K562 (cell line): ENCODE measurements around the gene ARFGAP3. TPM values are rescaled to one million over a fixed set of nuclear protein-coding genes. Genes with fewer than 3 reads are reported as not detected.

ENCODE experiments used
- ATAC-seq: fragments of 200-7000 bp; cut with Tn5 transposase; 3 replicates; pipeline ENCODE4 v1.9.1; 2020; ENCODE audit warnings: moderate library complexity
- BruUV-seq: library from RNA; stranded (reverse); fragments of 400-500 nt; replicated peaks from 2 replicates; lab custom pipeline; 2021; lab: Mats Ljungman, UMichigan
- CTCF ChIA-PET: fragments of 300-600 bp; formaldehyde crosslinking; extraction: SDS; loops from one replicate; lab custom pipeline; 2021; ENCODE audit warnings: low intra/inter-chr PET ratio; lab: Yijun Ruan, JAX
- POLR2A ChIA-PET: fragments of 300-600, 350-650 bp; sonication (Branson Sonifier 250); formaldehyde crosslinking; extraction: SDS; loops from one replicate; lab custom pipeline; 2021; ENCODE audit warnings: antibody characterized with exemption, inconsistent platforms; lab: Yijun Ruan, JAX
- DNase-seq, 4 experiments: peaks; one replicate each; pipeline versions ENCODE4 v3.0.0 to v3.0.0-alpha.2; 2011 to 2018; ENCODE audit warnings: low spot score in 3 of 4, mixed read lengths in 3 of 4; ENCODE audit errors: extremely low read depth in 1 of 4
- FAIRE-seq: peaks from 2 replicates; lab custom pipeline; 2011; peaks lifted over from hg19 to GRCh38; lab: Jason Lieb, UNC
- H2AFZ ChIP-seq: 2 replicates; pipeline ENCODE4 v1.6.0; 2011; ENCODE audit warnings: low read depth, low read length, control low read depth, inconsistent platforms
- H3K27ac ChIP-seq: fragments of 200-600 bp; 3 replicates; pipeline ENCODE4 v1.8.0; 2011; ENCODE audit warnings: low read depth, mild to moderate bottlenecking, control low read depth, inconsistent platforms, low read length, moderate library complexity, mixed read lengths; ENCODE audit errors: extremely low read depth
- H3K27me3 ChIP-seq, 2 experiments: fragments of 300-600 bp in 1 of 2; 2 replicates in 1 of 2; 3 replicates in 1 of 2; pipeline versions ENCODE4 v1.6.0 to v1.8.0; 2011; ENCODE audit warnings: inconsistent platforms in 2 of 2, low read length in 2 of 2, mild to moderate bottlenecking in 1 of 2, mixed read lengths in 1 of 2, moderate library complexity in 1 of 2; ENCODE audit not compliant: control insufficient read depth in 2 of 2, insufficient read depth in 2 of 2
- H3K36me3 ChIP-seq: fragments of 300-600 bp; 3 replicates; pipeline ENCODE4 v1.8.0; 2011; ENCODE audit warnings: mild to moderate bottlenecking, low read length, inconsistent platforms; ENCODE audit not compliant: control insufficient read depth, insufficient read depth
- H3K4me1 ChIP-seq, 2 experiments: fragments of 200-600 bp in 1 of 2; replicated peaks in 1 of 2; 2 replicates in 1 of 2; 3 replicates in 1 of 2; pipeline versions ENCODE4 v1.5.1 to v1.8.0; 2011; ENCODE audit warnings: inconsistent platforms in 2 of 2, low read length in 2 of 2, mild to moderate bottlenecking in 1 of 2, mixed read lengths in 1 of 2, moderate library complexity in 1 of 2; ENCODE audit not compliant: control insufficient read depth in 2 of 2, insufficient read depth in 2 of 2
- H3K4me2 ChIP-seq: 2 replicates; pipeline ENCODE4 v1.6.1; 2011; ENCODE audit warnings: low read length, control low read depth, inconsistent platforms, mixed read lengths; ENCODE audit not compliant: insufficient read depth
- H3K4me3 ChIP-seq: fragments of 200-600 bp; sonication (generic), shearing (Covaris generic); 2 replicates; pipeline ENCODE4 v1.5.1; 2016; ENCODE audit warnings: control low read depth, inconsistent platforms
- H3K79me2 ChIP-seq: fragments of 200-600 bp; 3 replicates; pipeline ENCODE4 v1.8.0; 2011; ENCODE audit warnings: low read length, inconsistent platforms; ENCODE audit not compliant: control insufficient read depth, insufficient read depth
- H3K9ac ChIP-seq, 2 experiments: 2 replicates each; pipeline versions ENCODE4 v1.6.0 to v1.6.1; 2011; ENCODE audit warnings: low read depth in 2 of 2, low read length in 2 of 2, control low read depth in 1 of 2, inconsistent platforms in 1 of 2, mild to moderate bottlenecking in 1 of 2, mixed read lengths in 1 of 2; ENCODE audit not compliant: insufficient read depth in 1 of 2
- H3K9me1 ChIP-seq: one replicate; pipeline ENCODE4 v1.6.0; 2011; ENCODE audit warnings: inconsistent platforms, mild to moderate bottlenecking, low read length, moderate library complexity; ENCODE audit not compliant: control insufficient read depth, insufficient read depth
- H3K9me3 ChIP-seq: replicated peaks from 2 replicates; pipeline ENCODE4 v1.5.1; 2011; ENCODE audit warnings: low read depth, low read length, inconsistent platforms; ENCODE audit not compliant: control insufficient read depth, insufficient read depth
- H4K20me1 ChIP-seq: replicated peaks from 2 replicates; pipeline ENCODE4 v1.6.1; 2011; ENCODE audit warnings: low read length, inconsistent platforms, mixed read lengths; ENCODE audit not compliant: control insufficient read depth, insufficient read depth
- FUS ChIP-seq: fragments of 200-400 bp; formaldehyde crosslinking; optimal IDR thresholded peaks from 2 replicates; pipeline ENCODE3; 2017; ENCODE audit warnings: low read depth, low read length
- MEF2D ChIP-seq: conservative IDR thresholded peaks from 2 replicates; pipeline ENCODE4 v1.6.1; 2016; ENCODE audit warnings: low read depth, missing genetic modification characterization, missing compliant biosample characterization
- SMARCC2 ChIP-seq: fragments of 450-650 bp; IDR thresholded peaks from 2 replicates; pipeline ENCODE4 v1.6.1; 2017; ENCODE audit warnings: antibody characterized with exemption, moderate library complexity, mild to moderate bottlenecking, low read depth
- SRSF7 ChIP-seq: fragments of 200-400 bp; formaldehyde crosslinking; optimal IDR thresholded peaks from 2 replicates; pipeline ENCODE3; 2017; ENCODE audit warnings: mild to moderate bottlenecking, low read depth, low read length
- XRCC3 ChIP-seq: fragments of 450-650 bp; IDR thresholded peaks from 2 replicates; pipeline ENCODE4 v1.6.1; 2017; ENCODE audit warnings: mild to moderate bottlenecking, moderate library complexity
- ZNF174 ChIP-seq: fragments of 250-450 bp; sonication (Bioruptor Pico); IDR thresholded peaks from 2 replicates; pipeline ENCODE4 v1.4.0; 2020; ENCODE audit warnings: mild to moderate bottlenecking
- ZNF212 ChIP-seq: fragments of 450-650 bp; formaldehyde crosslinking; IDR thresholded peaks from 2 replicates; pipeline ENCODE4 v1.4.0; 2020; ENCODE audit warnings: mild to moderate bottlenecking
- ZNF79 ChIP-seq: fragments of 250-450 bp; sonication (Bioruptor Pico); IDR thresholded peaks from 2 replicates; pipeline ENCODE4 v1.4.0; 2020; ENCODE audit warnings: low read depth, mild to moderate bottlenecking, moderate library complexity
- WGBS: fragments of 100-300 bp; shearing (Covaris generic); methylation state at CpG from one replicate; pipeline ENCODE4 v1.1.6; 2016; ENCODE audit warnings: low coverage, mixed read lengths; ENCODE audit not compliant: insufficient coverage; ENCODE audit errors: missing lambda C conversion rate; 5-methylcytosine and 5-hydroxymethylcytosine counted together
- in situ Hi-C: fragments of 300-500 bp; cut with MboI; formaldehyde crosslinking; loops from 4 replicates; pipeline ENCODE4 v1.15.0; 2018; ENCODE audit warnings: inconsistent platforms, mixed read lengths
- intact Hi-C: fragments of 100-400 bp; cut with micrococcal nuclease; formaldehyde crosslinking; loops from 2 replicates; pipeline ENCODE4 v1.14.2; 2022
- polyA plus RNA-seq, 8 experiments: library from polyadenylated mRNA; depleted of rRNA in 4 of 8; stranded (reverse) in 5 of 8; unstranded in 3 of 8; fragments of >200 nt; fragmentation: Nextera tagmentation in 2 of 8; fragmentation: Illumina TruSeq in 1 of 8; extraction: Ambion mirVana in 2 of 8; extraction: Trizol in 1 of 8; gene quantifications; 2 replicates each; pipeline versions ENCODE4 v1.2.1 to v1.2.3, GENCODE V29; 2011 to 2014; ENCODE audit warnings: inconsistent platforms in 1 of 8, missing spikeins in 1 of 8
- total RNA-seq, 7 experiments: library from RNA; depleted of rRNA in 6 of 7; stranded (reverse); fragments of >200 nt in 6 of 7; fragmentation: Illumina TruSeq in 2 of 7; extraction: Trizol in 2 of 7; gene quantifications; 2 replicates each; pipeline versions ENCODE4 v1.2.1 to v1.2.3, GENCODE V29; 2011 to 2021; ENCODE audit warnings: low replicate concordance in 1 of 7
- TF ChIP-seq, protein P1 (sequence below): fragments of 200-800 bp; sonication (Bioruptor generic); IDR thresholded peaks from 2 replicates; pipeline ENCODE4 v1.6.1; 2017; ENCODE audit warnings: missing genetic modification characterization, missing compliant biosample characterization
- TF ChIP-seq, protein P2 (sequence below): fragments of 200-800 bp; sonication (Bioruptor generic); IDR thresholded peaks from 2 replicates; pipeline ENCODE4 v1.6.1; 2016; ENCODE audit warnings: missing genetic modification characterization, missing compliant biosample characterization
- TF ChIP-seq, protein P3 (sequence below), 2 experiments: fragments of 200-800 bp in 1 of 2; sonication (Bioruptor generic) in 1 of 2; sonication (generic) in 1 of 2; formaldehyde crosslinking in 1 of 2; IDR thresholded peaks in 1 of 2; conservative IDR thresholded peaks in 1 of 2; 2 replicates each; pipeline versions ENCODE4 v1.5.0 to v1.6.1; 2016 to 2020; ENCODE audit warnings: missing compliant biosample characterization in 1 of 2, missing genetic modification characterization in 1 of 2, missing genetic modification reagents in 1 of 2
- TF ChIP-seq, protein P4 (sequence below): sonication (generic); IDR thresholded peaks from 2 replicates; pipeline ENCODE4 v1.6.1; 2016

Gene ARFGAP3
- total and polyA plus RNA-seq, 9 of the 15 experiments (the other 6 are each of a cell fraction or from before 2014, with no cell fraction given) = 14.2 to 31.9 (median 22.7) TPM

DNA sequence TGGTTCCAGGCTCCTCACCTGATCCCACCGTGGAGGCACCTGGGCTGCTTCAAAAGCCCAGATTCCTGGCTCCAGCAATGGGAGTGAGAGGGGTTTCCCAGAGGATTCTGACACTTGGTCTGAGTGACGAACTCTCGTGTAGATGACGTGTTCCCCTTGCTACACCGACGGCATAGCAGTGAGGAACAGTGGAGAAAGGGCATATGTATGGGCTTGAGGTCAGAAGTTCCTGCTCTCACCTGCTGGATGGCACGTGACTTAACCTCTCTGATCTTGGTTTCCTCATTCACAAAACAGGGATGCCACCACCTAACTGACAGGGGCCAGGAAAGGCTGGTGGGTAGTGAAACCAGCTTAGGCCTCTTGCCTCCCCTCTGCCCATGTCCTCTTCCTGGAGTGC, 30.0 kb upstream of the ARFGAP3 start (continued):
- TF ChIP-seq, protein P1, sequence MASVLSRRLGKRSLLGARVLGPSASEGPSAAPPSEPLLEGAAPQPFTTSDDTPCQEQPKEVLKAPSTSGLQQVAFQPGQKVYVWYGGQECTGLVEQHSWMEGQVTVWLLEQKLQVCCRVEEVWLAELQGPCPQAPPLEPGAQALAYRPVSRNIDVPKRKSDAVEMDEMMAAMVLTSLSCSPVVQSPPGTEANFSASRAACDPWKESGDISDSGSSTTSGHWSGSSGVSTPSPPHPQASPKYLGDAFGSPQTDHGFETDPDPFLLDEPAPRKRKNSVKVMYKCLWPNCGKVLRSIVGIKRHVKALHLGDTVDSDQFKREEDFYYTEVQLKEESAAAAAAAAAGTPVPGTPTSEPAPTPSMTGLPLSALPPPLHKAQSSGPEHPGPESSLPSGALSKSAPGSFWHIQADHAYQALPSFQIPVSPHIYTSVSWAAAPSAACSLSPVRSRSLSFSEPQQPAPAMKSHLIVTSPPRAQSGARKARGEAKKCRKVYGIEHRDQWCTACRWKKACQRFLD (CRISPR knock-in tag) = no peak
- TF ChIP-seq ZNF212 (CRISPR knock-in tag) (no peak), SMARCC2 (no peak)
- TF ChIP-seq, all 486 proteins: peak for 0

DNA sequence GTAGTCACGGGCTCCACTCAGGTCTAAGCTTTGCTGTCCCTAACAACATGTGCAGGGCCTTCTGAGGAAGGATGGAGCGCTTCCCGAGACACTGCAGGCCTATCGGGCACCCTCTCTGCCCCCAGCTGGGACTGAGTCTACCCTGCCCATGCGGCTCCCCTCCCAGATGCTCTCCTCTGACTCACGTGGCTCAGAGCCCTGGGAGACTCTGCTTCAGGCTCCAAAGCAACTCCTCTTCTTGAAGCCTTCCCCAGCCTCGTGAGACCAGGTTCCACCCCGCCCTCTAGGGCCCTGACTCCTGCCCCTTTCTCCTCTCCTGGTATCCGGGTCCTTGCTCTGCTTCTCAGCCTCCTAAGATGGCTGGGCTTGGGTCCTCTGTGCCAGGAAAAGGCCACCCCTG, 28.4 kb upstream of the ARFGAP3 start:
- CTCF ChIA-PET = no interaction called here
- H3K79me2 ChIP-seq = no peaks in the 10 kb centered on the region
- POLR2A ChIA-PET = interaction anchor here (0.9 kb wide), 1 partner anchor 33 kb away, joined by 3 read pairs; no protein-coding TSS in a partner anchor
- TF ChIP-seq, protein P2, sequence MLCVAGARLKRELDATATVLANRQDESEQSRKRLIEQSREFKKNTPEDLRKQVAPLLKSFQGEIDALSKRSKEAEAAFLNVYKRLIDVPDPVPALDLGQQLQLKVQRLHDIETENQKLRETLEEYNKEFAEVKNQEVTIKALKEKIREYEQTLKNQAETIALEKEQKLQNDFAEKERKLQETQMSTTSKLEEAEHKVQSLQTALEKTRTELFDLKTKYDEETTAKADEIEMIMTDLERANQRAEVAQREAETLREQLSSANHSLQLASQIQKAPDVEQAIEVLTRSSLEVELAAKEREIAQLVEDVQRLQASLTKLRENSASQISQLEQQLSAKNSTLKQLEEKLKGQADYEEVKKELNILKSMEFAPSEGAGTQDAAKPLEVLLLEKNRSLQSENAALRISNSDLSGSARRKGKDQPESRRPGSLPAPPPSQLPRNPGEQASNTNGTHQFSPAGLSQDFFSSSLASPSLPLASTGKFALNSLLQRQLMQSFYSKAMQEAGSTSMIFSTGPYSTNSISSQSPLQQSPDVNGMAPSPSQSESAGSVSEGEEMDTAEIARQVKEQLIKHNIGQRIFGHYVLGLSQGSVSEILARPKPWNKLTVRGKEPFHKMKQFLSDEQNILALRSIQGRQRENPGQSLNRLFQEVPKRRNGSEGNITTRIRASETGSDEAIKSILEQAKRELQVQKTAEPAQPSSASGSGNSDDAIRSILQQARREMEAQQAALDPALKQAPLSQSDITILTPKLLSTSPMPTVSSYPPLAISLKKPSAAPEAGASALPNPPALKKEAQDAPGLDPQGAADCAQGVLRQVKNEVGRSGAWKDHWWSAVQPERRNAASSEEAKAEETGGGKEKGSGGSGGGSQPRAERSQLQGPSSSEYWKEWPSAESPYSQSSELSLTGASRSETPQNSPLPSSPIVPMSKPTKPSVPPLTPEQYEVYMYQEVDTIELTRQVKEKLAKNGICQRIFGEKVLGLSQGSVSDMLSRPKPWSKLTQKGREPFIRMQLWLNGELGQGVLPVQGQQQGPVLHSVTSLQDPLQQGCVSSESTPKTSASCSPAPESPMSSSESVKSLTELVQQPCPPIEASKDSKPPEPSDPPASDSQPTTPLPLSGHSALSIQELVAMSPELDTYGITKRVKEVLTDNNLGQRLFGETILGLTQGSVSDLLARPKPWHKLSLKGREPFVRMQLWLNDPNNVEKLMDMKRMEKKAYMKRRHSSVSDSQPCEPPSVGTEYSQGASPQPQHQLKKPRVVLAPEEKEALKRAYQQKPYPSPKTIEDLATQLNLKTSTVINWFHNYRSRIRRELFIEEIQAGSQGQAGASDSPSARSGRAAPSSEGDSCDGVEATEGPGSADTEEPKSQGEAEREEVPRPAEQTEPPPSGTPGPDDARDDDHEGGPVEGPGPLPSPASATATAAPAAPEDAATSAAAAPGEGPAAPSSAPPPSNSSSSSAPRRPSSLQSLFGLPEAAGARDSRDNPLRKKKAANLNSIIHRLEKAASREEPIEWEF (CRISPR knock-in tag) = no peak
- TF ChIP-seq SRSF7 = no peak
- TF ChIP-seq FUS = no peak
- TF ChIP-seq MEF2D (tag) = no peak
- TF ChIP-seq, protein P3, sequence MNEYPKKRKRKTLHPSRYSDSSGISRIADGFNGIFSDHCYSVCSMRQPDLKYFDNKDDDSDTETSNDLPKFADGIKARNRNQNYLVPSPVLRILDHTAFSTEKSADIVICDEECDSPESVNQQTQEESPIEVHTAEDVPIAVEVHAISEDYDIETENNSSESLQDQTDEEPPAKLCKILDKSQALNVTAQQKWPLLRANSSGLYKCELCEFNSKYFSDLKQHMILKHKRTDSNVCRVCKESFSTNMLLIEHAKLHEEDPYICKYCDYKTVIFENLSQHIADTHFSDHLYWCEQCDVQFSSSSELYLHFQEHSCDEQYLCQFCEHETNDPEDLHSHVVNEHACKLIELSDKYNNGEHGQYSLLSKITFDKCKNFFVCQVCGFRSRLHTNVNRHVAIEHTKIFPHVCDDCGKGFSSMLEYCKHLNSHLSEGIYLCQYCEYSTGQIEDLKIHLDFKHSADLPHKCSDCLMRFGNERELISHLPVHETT (CRISPR knock-in tag; conservative IDR thresholded peaks at IDR 0.05 in 1 of 2, IDR thresholded peaks at IDR 0.05 in 1 of 2) = no peak
- TF ChIP-seq, protein P4, sequence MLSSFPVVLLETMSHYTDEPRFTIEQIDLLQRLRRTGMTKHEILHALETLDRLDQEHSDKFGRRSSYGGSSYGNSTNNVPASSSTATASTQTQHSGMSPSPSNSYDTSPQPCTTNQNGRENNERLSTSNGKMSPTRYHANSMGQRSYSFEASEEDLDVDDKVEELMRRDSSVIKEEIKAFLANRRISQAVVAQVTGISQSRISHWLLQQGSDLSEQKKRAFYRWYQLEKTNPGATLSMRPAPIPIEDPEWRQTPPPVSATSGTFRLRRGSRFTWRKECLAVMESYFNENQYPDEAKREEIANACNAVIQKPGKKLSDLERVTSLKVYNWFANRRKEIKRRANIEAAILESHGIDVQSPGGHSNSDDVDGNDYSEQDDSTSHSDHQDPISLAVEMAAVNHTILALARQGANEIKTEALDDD = no peak
- TF ChIP-seq ZNF174 (CRISPR knock-in tag) = no peak
- no peak for TF ChIP-seq XRCC3
- TF ChIP-seq ZNF79 = no peak

More for the DNA sequence above, 28.4 kb upstream of the ARFGAP3 start:
- H3K4me2 ChIP-seq = no peak overlapping the region
- in situ Hi-C loops = no loop called here
- no peak overlapping the region; a peak in 1 of 4 replicates for H3K9ac ChIP-seq
- no peaks in the 10 kb centered on the region for H3K9me3 ChIP-seq
- 98% methylated on average over 6 of the region's 9 CpGs for WGBS
- no peak overlapping the region for H3K27ac ChIP-seq
- H3K9me1 ChIP-seq = no peaks in the 10 kb centered on the region
- FAIRE-seq = no peak
- H4K20me1 ChIP-seq = peaks cover 5% of the 10 kb centered on the region; the same call in 1 of the 2 replicates
- H3K4me1 ChIP-seq = no peaks in the 10 kb centered on the region
- no peak overlapping the region for H2AFZ ChIP-seq
- peaks cover 54% of the 10 kb centered on the region; the same call in 2 of the 3 replicates for H3K36me3 ChIP-seq
- no peaks in the 10 kb centered on the region for H3K27me3 ChIP-seq
- no peak for DNase-seq
- intact Hi-C loops = no loop called here
- BruUV-seq = no TSS peak
- no peak for ATAC-seq
- H3K4me3 ChIP-seq = no peak overlapping the region
